ENCODE results near the gene DNAL4.

- TF ChIP-seq CTCF (IDR thresholded peaks at IDR 0.05) = no peak
- no peak for TF ChIP-seq POLR2AphosphoS5 (IDR thresholded peaks at IDR 0.05; ENCODE audit: insufficient read depth in 1 of 2, low read depth in 1 of 2)
- TF ChIP-seq POLR2A (IDR thresholded peaks at IDR 0.05) = no peak
These were observed 58.8 kb downstream of the DNAL4 start for GRCh38 chr22:38735126-38735464.

Measured in vagina (tissue), 2 donors.